Bronchial epithelial cell (primary cell): ENCODE data around the gene DCDC2B. TPM values are rescaled to one million over a fixed set of nuclear protein-coding genes. Genes with fewer than 3 reads are reported as not detected.

Source experiments
- DNase-seq: peaks from one replicate; pipeline ENCODE4 v3.0.0-alpha.2; 2010; ENCODE audit warnings: low read depth
- FAIRE-seq: peaks from 2 replicates; lab custom pipeline; 2011; peaks lifted over from hg19 to GRCh38; lab: Jason Lieb, UNC
- H3K27me3 ChIP-seq: 2 replicates; pipeline ENCODE4 v1.5.1; 2011; ENCODE audit warnings: low read length; ENCODE audit not compliant: control insufficient read depth, insufficient read depth
- H3K36me3 ChIP-seq: 2 replicates; pipeline ENCODE4 v1.5.1; 2011; ENCODE audit warnings: low read length; ENCODE audit not compliant: control insufficient read depth, insufficient read depth
- H3K4me3 ChIP-seq: 2 replicates; pipeline ENCODE4 v1.5.1; 2011; ENCODE audit warnings: mild to moderate bottlenecking, low read depth, low read length, control low read depth
- total RNA-seq: library from RNA; depleted of rRNA; stranded (reverse); fragments of >200 nt; gene quantifications from 2 replicates; pipeline ENCODE4 v1.2.1, GENCODE V29; 2014
- TF ChIP-seq, protein P1 (sequence below): IDR thresholded peaks from 2 replicates; pipeline ENCODE4 v1.5.1; 2011; ENCODE audit warnings: mild to moderate bottlenecking, moderate library complexity, low read length, control low read depth, inconsistent platforms; ENCODE audit not compliant: insufficient read depth, severe bottlenecking

Gene DCDC2B
- total RNA-seq, 1 donor from 2014 or later, result not detected

DNA sequence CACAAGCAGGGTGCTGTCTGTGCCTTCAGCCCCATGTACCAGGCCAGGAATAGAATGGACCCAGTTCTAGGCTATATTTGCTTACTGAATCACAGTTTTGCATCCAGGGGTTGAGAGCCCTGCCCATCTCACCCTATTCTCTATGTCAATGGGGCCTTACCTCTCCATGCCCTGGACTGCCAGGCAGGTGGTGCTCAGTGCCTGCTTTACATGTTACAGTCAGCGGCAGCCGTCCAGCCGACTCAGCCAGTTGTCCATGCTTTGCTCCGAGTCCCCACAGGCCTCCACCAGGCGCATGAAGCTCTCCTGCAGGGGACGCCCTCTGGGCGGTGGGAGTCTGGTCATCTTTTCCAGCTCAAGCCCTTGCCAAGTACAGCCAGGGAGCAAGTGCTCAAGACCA, 25.9 kb downstream of the DCDC2B start:
- FAIRE-seq, result peak; percentile 77
- TF ChIP-seq, protein P1, sequence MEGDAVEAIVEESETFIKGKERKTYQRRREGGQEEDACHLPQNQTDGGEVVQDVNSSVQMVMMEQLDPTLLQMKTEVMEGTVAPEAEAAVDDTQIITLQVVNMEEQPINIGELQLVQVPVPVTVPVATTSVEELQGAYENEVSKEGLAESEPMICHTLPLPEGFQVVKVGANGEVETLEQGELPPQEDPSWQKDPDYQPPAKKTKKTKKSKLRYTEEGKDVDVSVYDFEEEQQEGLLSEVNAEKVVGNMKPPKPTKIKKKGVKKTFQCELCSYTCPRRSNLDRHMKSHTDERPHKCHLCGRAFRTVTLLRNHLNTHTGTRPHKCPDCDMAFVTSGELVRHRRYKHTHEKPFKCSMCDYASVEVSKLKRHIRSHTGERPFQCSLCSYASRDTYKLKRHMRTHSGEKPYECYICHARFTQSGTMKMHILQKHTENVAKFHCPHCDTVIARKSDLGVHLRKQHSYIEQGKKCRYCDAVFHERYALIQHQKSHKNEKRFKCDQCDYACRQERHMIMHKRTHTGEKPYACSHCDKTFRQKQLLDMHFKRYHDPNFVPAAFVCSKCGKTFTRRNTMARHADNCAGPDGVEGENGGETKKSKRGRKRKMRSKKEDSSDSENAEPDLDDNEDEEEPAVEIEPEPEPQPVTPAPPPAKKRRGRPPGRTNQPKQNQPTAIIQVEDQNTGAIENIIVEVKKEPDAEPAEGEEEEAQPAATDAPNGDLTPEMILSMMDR, result no peak
- no peak overlapping the region for H3K4me3 ChIP-seq
- no peaks in the 10 kb centered on the region for H3K27me3 ChIP-seq
- DNase-seq, result no peak
- peaks cover 5% of the 10 kb centered on the region for H3K36me3 ChIP-seq

DNA sequence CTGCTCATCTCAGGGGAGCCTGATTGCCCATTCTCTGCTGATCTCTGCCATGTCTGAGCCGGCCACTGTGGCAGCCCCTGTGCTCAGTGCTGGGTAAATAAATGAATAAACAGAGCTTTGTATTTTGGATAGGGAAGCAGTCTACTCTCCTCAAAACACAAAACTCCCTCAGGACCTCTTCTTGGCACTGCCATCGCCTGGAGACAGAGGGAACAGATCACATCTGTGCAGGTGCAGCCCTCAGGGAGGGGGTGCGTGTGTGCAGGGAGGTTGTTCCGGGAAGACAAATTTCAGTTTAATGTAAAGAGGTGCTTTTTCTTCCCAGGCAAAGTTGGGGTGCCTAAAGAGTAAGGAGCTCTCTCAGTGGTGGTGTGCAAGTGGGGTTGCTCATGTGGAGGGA, 30.4 kb downstream of the DCDC2B start:
- no peak overlapping the region for H3K4me3 ChIP-seq
- TF ChIP-seq, protein P1, result no peak

DNA sequence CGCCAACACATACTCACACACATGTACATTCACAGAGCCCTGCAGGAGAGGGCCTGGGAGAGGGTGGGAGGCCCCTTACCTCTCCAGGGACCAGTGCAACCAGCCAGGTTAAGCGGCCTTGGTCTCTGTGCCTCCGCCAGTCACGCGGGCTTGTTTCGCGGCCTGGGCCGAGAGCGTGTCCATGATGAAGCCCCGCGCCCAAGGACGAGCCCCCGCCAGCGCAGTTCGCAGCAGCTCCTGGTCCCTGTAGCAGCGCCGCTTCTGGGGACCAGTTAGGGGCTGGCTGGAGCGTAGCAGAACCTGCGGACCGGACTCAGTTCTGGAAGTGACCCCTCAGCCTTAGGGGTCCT, 30.9 kb downstream of the DCDC2B start:
- no peak for FAIRE-seq
- Histone ChIP-seq H3K4me3 (peak overlapping the region; percentile 43), H3K27me3 (no peaks in the 10 kb centered on the region), H3K36me3 (no peaks in the 10 kb centered on the region)
- no peak for DNase-seq
- TF ChIP-seq, protein P1, result no peak

More for the DNA sequence above, 30.4 kb downstream of the DCDC2B start:
- no peak for FAIRE-seq
- Histone ChIP-seq H3K36me3 (no peaks in the 10 kb centered on the region), H3K27me3 (no peaks in the 10 kb centered on the region)
- DNase-seq, result no peak

DNA sequence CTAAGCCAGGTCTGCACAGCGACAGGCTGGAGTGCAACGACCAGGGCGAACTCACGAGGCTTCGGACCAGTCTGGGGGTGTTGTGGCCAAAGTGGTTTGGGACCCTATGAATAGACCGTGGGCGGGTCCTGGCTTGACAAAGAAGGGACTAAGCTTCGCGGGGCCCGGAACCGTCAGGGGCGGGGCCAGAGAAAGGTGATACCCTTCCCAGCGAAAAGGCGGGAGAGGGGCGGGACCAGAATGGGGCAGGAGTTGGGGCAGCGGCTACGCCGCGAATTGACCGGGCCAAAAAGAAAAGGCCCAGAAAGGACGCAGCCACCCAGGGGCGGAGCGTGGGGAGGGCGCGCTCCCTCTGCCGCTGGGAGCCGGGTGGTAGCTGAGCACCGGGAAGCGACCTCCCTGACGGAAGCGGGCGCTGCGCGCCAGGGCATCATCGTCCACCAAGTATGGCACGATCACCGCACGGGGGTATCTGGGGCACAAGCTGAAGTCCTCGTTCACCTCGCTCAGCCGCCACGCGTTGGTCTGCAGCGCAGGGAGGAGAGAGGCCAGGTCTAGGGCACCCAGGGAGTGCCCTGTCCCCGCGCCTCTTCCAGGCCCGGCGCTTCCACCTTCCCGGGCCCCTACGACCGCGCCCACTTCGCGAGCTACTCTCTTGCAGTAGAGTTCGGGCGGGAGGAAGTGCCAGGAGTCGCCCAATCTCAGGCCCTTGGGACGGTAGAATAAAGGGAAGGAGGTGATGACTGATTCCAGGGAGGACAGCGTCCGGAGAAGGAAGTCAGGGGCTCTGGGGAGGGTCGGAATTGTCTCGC, 31.5 kb downstream of the DCDC2B start:
- H3K4me3 ChIP-seq, result peak overlapping the region; percentile 43
- DNase-seq (no peak), FAIRE-seq (no peak)
- no peaks in the 10 kb centered on the region for H3K36me3 ChIP-seq
- TF ChIP-seq, protein P1, result peak; percentile 34
- H3K27me3 ChIP-seq, result no peaks in the 10 kb centered on the region

DNA sequence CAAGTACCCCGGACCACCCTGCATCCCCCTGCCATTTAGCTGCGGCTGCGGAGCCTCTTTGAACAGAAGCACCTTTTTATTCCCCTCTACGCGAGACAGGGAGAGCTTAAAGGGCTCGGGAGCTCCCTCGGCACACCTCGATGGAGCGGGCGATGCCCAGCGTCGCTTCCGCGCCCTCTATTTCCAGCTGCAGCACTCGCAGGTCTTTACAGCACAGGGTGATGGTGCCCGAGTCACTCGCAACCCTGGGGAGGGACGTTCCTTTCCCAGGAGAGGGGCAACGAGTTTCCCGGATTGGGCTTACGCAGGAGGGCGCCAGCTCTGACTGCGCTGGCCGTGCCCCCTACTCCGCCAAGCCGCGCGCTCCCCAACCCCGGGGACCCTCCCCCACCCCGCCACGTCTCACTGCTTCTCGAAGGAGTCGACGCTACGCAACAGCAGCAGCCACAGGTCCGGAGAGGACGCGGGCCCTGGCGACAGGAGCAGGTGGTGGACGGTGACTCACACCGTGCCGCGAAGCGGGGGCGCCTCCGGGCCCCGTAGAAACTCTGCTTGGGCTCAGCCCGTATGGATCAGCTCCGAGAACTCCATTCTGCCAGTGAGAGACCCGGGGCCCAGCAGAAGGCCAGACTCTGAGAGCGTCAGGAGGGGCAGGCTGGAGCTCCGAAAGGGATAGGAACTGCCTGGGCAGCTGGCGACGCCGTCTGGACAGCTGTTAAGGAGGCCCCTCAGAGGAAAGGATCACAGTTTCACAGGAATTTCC, 32.3 kb downstream of the DCDC2B start:
- no peaks in the 10 kb centered on the region for H3K36me3 ChIP-seq
- H3K4me3 ChIP-seq, result peak overlapping the region; percentile 43
- TF ChIP-seq, protein P1, result no peak
- H3K27me3 ChIP-seq, result no peaks in the 10 kb centered on the region
- FAIRE-seq (no peak), DNase-seq (peak; percentile 26)
